GM12801 (cell line): Measurements from ENCODE around the gene BARHL1.

Experiments
- TF ChIP-seq, protein P1 (sequence below): IDR thresholded peaks from one replicate; pipeline ENCODE4 v1.5.1; 2011; ENCODE audit warnings: control low read depth; ENCODE audit not compliant: insufficient read length; ENCODE audit errors: extremely low read depth

The BARHL1 gene

DNA sequence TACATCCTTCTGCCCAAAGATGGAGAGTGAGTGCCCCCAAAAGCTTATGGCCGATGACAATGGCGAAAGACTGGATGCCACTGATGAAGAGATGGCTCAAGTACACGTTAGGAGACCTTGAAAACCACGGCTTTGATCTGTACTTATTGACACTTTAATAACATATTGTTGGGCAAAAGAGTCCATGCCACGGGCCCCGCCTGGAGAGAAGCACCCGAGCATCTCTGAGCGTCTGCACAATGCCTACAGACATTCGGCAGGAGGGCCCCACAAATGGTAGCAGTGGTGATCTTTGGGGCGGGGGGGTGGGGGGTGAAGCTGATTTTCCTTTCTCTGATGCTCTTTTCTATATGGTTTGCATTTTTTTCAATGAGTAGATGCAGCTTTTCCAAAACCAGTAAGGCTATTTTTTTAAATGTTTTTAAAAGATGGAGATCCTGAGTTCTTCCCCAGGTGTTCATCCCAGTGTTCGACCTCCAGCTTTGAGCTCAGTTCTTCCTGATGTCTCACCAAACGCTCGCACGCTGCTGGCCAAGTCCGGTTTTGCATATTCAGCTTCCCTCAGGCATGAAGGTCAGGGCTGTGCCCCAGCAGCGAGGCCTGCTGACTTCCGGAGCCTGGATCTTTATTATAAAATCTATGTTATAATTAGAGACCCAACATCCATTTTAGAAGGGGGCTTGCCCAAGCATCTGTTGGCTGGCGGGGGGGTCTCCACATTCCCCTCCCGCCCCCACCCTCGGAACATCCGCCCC is 34.3 kb upstream of the BARHL1 start:
- TF ChIP-seq, protein P1, sequence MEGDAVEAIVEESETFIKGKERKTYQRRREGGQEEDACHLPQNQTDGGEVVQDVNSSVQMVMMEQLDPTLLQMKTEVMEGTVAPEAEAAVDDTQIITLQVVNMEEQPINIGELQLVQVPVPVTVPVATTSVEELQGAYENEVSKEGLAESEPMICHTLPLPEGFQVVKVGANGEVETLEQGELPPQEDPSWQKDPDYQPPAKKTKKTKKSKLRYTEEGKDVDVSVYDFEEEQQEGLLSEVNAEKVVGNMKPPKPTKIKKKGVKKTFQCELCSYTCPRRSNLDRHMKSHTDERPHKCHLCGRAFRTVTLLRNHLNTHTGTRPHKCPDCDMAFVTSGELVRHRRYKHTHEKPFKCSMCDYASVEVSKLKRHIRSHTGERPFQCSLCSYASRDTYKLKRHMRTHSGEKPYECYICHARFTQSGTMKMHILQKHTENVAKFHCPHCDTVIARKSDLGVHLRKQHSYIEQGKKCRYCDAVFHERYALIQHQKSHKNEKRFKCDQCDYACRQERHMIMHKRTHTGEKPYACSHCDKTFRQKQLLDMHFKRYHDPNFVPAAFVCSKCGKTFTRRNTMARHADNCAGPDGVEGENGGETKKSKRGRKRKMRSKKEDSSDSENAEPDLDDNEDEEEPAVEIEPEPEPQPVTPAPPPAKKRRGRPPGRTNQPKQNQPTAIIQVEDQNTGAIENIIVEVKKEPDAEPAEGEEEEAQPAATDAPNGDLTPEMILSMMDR: no peak

GRCh38 chr9:132548751-132549640 is 33.4 kb upstream of the BARHL1 start:
- TF ChIP-seq, protein P1: no peak

- TF ChIP-seq, protein P1: no peak
Observed at GRCh38 chr9:132551556-132551955, 30.9 kb upstream of the BARHL1 start.

DNA sequence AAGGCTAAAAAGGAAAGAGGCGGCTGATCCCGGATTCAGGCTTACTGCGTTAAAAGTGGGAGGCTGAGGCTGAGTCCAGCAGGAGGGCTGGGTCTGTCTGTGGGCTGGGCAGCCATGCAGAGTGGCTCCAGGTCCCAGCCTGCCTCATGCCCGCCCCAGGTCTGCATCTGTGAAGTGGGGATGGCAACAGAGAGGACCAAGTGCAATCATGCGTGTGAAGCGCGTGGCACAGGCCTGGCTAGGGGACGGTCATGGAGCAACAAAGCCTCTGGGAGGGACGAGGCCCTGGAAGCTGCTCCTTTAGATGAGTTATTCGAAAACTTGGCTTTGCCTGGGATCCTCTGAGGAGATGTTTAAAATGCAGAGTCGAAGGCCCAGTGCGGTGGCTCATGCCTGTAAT is 30.4 kb upstream of the BARHL1 start:
- TF ChIP-seq, protein P1: no peak

GRCh38 chr9:132554755-132555154 is 27.7 kb upstream of the BARHL1 start:
- TF ChIP-seq, protein P1: no peak

- TF ChIP-seq, protein P1: no peak
Observed at GRCh38 chr9:132555528-132555927, 26.9 kb upstream of the BARHL1 start.

- TF ChIP-seq, protein P1: no peak
Observed at GRCh38 chr9:132556235-132556634, 26.2 kb upstream of the BARHL1 start.
